Thoracic aorta (tissue), 2 donors: ENCODE results near the gene PTGFRN. TPM values are rescaled to one million over a fixed set of nuclear protein-coding genes. Genes with fewer than 3 reads are reported as not detected.

Experiments used
- ATAC-seq: fragments of 150-250 bp; one replicate; pipeline ENCODE4 v1.8.0; 2017; ENCODE audit warnings: low read depth; ENCODE audit not compliant: insufficient number of reproducible peaks, low FRiP score
- DNase-seq: peaks from one replicate; pipeline ENCODE4 v3.0.0-alpha.2; 2020; ENCODE audit warnings: low spot score
- H3K27ac ChIP-seq, 2 donors: fragments of 200-600 bp; sonication (generic); 1 replicate in 1 of 2; 2 replicates in 1 of 2; pipeline ENCODE4 v1.5.1; 2016; ENCODE audit warnings: mild to moderate bottlenecking in 2 of 2, moderate library complexity in 2 of 2
- H3K27me3 ChIP-seq: fragments of 200-600 bp; sonication (generic); replicated peaks from 2 replicates; pipeline ENCODE4 v1.6.0; 2016; ENCODE audit warnings: mild to moderate bottlenecking; ENCODE audit not compliant: insufficient read depth
- H3K36me3 ChIP-seq: fragments of 200-600 bp; sonication (generic); one replicate; pipeline ENCODE4 v1.5.1; 2016
- H3K4me1 ChIP-seq, 2 donors: fragments of 200-600 bp; sonication (generic); 1 replicate in 1 of 2; 2 replicates in 1 of 2; pipeline versions ENCODE4 v1.5.1 to v1.6.0; 2016; ENCODE audit warnings: low read depth in 2 of 2, mild to moderate bottlenecking in 1 of 2; ENCODE audit not compliant: control insufficient read depth in 1 of 2
- H3K4me3 ChIP-seq: fragments of 200-600 bp; sonication (generic); 2 replicates; pipeline ENCODE4 v1.5.1; 2016; ENCODE audit warnings: mild to moderate bottlenecking
- H3K9me3 ChIP-seq: fragments of 200-600 bp; sonication (generic); 2 replicates; pipeline ENCODE4 v1.5.1; 2016
- CTCF ChIP-seq: fragments of 200-600 bp; sonication (generic); IDR thresholded peaks from one replicate; pipeline ENCODE4 v1.5.1; 2019; ENCODE audit warnings: antibody characterized with exemption
- total RNA-seq, 2 donors: library from RNA; depleted of rRNA; stranded (reverse); fragments of >200 nt; gene quantifications; one replicate each; pipeline versions ENCODE4 v1.1.0 to v1.2.3, GENCODE V29; 2016

Gene PTGFRN
- total RNA-seq, 2 donors from 2014 or later: 24.5 to 32.7 TPM

GRCh38 chr1:116921937-116922336 lies 12.2 kb downstream of the PTGFRN start:
- no peak overlapping the region for H3K4me3 ChIP-seq
- H3K36me3 ChIP-seq: no peaks in the 10 kb centered on the region
- no peak overlapping the region for H3K27ac ChIP-seq
- no peak for TF ChIP-seq CTCF
- H3K4me1 ChIP-seq: no peaks in the 10 kb centered on the region
- H3K9me3 ChIP-seq: no peaks in the 10 kb centered on the region
- no peak for ATAC-seq
- H3K27me3 ChIP-seq: no peaks in the 10 kb centered on the region
- DNase-seq: no peak

- no peak for TF ChIP-seq CTCF
- DNase-seq (no peak), ATAC-seq (no peak)
- H3K27me3 ChIP-seq: no peaks in the 10 kb centered on the region
- no peak overlapping the region for H3K27ac ChIP-seq
- H3K9me3 ChIP-seq: no peaks in the 10 kb centered on the region
- no peaks in the 10 kb centered on the region for H3K36me3 ChIP-seq
- H3K4me3 ChIP-seq: no peak overlapping the region
- H3K4me1 ChIP-seq: no peaks in the 10 kb centered on the region
Measured at GRCh38 chr1:116923421-116923820, 13.7 kb downstream of the PTGFRN start.

- H3K27ac ChIP-seq: no peak overlapping the region
- no peaks in the 10 kb centered on the region for H3K4me1 ChIP-seq
- ATAC-seq (no peak), DNase-seq (no peak)
- no peaks in the 10 kb centered on the region for H3K36me3 ChIP-seq
- H3K9me3 ChIP-seq: no peaks in the 10 kb centered on the region
- H3K4me3 ChIP-seq: no peak overlapping the region
- no peak for TF ChIP-seq CTCF
- H3K27me3 ChIP-seq: no peaks in the 10 kb centered on the region
Measured at GRCh38 chr1:116927049-116927798, 17.5 kb downstream of the PTGFRN start.

- no peak for ATAC-seq
- no peak for DNase-seq
- no peak overlapping the region for H3K4me3 ChIP-seq
Measured at GRCh38 chr1:116929961-116930592, 20.4 kb downstream of the PTGFRN start.

More at GRCh38 chr1:116929961-116930592, 20.4 kb downstream of the PTGFRN start:
- Histone ChIP-seq H3K27ac (no peak overlapping the region), H3K27me3 (no peaks in the 10 kb centered on the region), H3K9me3 (no peaks in the 10 kb centered on the region), H3K4me1 (no peaks in the 10 kb centered on the region), H3K36me3 (no peaks in the 10 kb centered on the region)
- no peak for TF ChIP-seq CTCF
